RWPE2 (cell line): ENCODE measurements around the gene DDX10.

Source experiments
- ATAC-seq: fragments of 200-7000 bp; cut with Tn5 transposase; 3 replicates; pipeline ENCODE4 v1.9.1; 2021; ENCODE audit warnings: low read depth
- DNase-seq: peaks from one replicate; pipeline ENCODE4 v3.0.0-alpha.2; 2020; ENCODE audit warnings: low spot score
- H3K27ac ChIP-seq: fragments of 450-650 bp; 2 replicates; pipeline ENCODE4 v1.5.1; 2017; ENCODE audit warnings: mild to moderate bottlenecking; ENCODE audit not compliant: poor library complexity, severe bottlenecking
- H3K27me3 ChIP-seq: fragments of 250-450 bp; sonication (Bioruptor Pico); 2 replicates; pipeline ENCODE4 v1.5.1; 2021; ENCODE audit warnings: mild to moderate bottlenecking, moderate library complexity; ENCODE audit not compliant: insufficient read depth, poor library complexity, severe bottlenecking
- H3K36me3 ChIP-seq: fragments of 250-450 bp; sonication (Bioruptor Pico); 2 replicates; pipeline ENCODE4 v1.5.1; 2020; ENCODE audit warnings: low read depth, mild to moderate bottlenecking, moderate library complexity
- H3K4me1 ChIP-seq: fragments of 250-450 bp; sonication (Bioruptor Pico); 2 replicates; pipeline ENCODE4 v1.5.1; 2021; ENCODE audit warnings: mild to moderate bottlenecking, moderate library complexity; ENCODE audit not compliant: insufficient read depth, poor library complexity, severe bottlenecking
- H3K4me3 ChIP-seq: fragments of 250-450 bp; sonication (Bioruptor Pico); 2 replicates; pipeline ENCODE4 v1.5.1; 2021; ENCODE audit warnings: mild to moderate bottlenecking, moderate library complexity; ENCODE audit not compliant: severe bottlenecking
- H3K9me3 ChIP-seq: fragments of 250-450 bp; sonication (Bioruptor Pico); 2 replicates; pipeline ENCODE4 v1.5.1; 2021; ENCODE audit warnings: mild to moderate bottlenecking, moderate library complexity; ENCODE audit not compliant: severe bottlenecking
- TF ChIP-seq, protein P1 (sequence below): fragments of 450-650 bp; IDR thresholded peaks from one replicate; pipeline ENCODE4 v1.5.1; 2017; ENCODE audit warnings: mild to moderate bottlenecking, moderate library complexity; ENCODE audit not compliant: poor library complexity, severe bottlenecking

The DDX10 gene

DNA sequence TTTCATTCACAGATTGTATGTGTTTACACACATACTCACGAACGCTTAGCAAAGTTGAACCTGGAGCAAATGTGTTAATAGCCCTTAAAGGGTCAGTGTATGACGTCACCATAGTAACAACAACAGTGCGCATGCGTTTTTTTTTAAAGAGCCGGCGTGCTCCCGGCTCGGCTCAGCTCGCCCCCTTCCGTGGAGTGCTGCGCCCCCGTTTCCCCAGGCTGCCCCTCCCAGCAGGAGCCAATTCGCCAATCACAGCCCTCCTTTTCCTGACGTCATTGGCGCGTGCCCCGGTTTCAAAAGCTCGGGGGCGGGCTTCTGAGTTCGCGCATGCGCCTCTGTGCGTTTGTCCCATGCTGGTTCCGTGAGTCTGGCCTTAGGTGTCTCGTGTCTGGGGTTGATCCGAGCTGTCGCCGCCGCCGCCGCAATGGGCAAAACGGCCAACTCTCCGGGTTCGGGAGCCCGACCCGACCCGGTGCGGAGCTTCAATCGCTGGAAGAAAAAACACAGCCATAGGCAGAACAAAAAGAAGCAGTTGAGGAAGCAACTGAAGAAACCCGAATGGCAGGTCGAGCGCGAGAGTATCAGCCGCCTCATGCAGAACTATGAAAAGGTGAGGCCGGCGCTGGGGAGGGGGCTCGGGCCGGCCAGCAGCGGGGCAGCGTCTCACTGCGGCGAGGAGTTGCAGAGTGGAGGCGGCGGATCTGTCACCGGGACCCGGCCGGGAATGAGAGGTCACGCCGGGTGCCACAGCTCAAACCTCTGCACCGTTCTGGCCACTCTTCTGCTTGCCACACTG lies at the start of gene DDX10:
Gene DDX10 (plus strand): TSS at position 340 of the 796 bp plus-strand sequence. CDS start 85 bp downstream, at position 425.
- Histone ChIP-seq H3K27ac (no peak within 1 kb of the TSS), H3K9me3 (no peaks in the 10 kb centered on the region), H3K4me3 (peak within 1 kb of the TSS; percentile 80), H3K36me3 (peaks cover 6% of the 10 kb centered on the region; the same call in 1 of the 2 replicates), H3K27me3 (no peaks in the 10 kb centered on the region), H3K4me1 (no peaks in the 10 kb centered on the region)
- DNase-seq (peak; percentile 93), ATAC-seq (peak; percentile 92)
- TF ChIP-seq, protein P1, sequence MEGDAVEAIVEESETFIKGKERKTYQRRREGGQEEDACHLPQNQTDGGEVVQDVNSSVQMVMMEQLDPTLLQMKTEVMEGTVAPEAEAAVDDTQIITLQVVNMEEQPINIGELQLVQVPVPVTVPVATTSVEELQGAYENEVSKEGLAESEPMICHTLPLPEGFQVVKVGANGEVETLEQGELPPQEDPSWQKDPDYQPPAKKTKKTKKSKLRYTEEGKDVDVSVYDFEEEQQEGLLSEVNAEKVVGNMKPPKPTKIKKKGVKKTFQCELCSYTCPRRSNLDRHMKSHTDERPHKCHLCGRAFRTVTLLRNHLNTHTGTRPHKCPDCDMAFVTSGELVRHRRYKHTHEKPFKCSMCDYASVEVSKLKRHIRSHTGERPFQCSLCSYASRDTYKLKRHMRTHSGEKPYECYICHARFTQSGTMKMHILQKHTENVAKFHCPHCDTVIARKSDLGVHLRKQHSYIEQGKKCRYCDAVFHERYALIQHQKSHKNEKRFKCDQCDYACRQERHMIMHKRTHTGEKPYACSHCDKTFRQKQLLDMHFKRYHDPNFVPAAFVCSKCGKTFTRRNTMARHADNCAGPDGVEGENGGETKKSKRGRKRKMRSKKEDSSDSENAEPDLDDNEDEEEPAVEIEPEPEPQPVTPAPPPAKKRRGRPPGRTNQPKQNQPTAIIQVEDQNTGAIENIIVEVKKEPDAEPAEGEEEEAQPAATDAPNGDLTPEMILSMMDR, result peak; percentile 1

DNA sequence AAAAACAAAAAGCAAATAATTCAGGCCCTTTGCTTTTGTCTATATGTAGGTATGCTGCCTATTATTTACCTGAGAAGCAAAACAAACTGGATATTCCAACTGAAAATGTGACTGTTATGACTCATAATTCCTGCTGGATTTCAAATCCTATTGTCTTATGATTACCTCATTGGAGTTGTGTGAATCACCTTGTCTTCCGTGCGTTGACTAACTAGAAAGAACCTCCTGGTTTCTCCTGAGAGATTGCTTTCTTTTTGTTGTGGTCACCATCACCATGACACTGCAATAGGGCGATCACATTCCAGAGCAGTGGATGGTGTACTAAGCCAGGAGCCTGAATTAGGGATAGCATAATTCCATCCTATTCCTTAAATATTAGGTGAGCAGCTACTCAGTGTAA lies 48.3 kb upstream of the DDX10 start:
- Histone ChIP-seq H3K9me3 (no peaks in the 10 kb centered on the region), H3K4me1 (peaks cover 20% of the 10 kb centered on the region), H3K36me3 (no peaks in the 10 kb centered on the region), H3K4me3 (no peak overlapping the region), H3K27ac (peak overlapping the region; percentile 61), H3K27me3 (no peaks in the 10 kb centered on the region)
- TF ChIP-seq, protein P1, result no peak
- peak; percentile 99 for ATAC-seq
- no peak for DNase-seq

GRCh38 chr11:108617055-108617454 lies 47.8 kb upstream of the DDX10 start:
- Histone ChIP-seq H3K4me3 (no peak overlapping the region), H3K9me3 (no peaks in the 10 kb centered on the region), H3K36me3 (no peaks in the 10 kb centered on the region), H3K27me3 (no peaks in the 10 kb centered on the region), H3K4me1 (peaks cover 22% of the 10 kb centered on the region), H3K27ac (peak overlapping the region; percentile 61)
- ATAC-seq (no peak), DNase-seq (no peak)
- TF ChIP-seq, protein P1, result no peak

DNA sequence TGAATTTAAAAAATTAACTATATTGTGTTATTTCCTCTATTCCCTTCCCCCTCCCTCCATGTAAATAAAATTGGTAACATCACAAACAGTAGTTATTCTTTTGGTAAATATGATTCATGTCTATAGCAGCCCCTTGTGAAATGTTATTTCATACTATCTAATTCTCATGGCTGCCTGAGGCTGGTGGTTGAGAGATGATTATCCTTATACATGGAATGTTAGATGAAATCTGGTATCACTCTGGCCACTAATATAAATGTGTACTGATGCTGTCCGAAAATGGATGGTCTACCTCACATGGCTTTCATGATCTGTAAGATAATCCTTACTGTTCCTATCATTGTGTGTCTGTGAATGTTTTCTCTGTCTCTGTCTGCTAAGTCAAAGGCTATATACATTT lies 46.3 kb upstream of the DDX10 start:
- no peaks in the 10 kb centered on the region for H3K27me3 ChIP-seq

More for the DNA sequence above, 46.3 kb upstream of the DDX10 start:
- TF ChIP-seq, protein P1, result no peak
- Histone ChIP-seq H3K9me3 (no peaks in the 10 kb centered on the region), H3K27ac (no peak overlapping the region), H3K4me1 (peaks cover 22% of the 10 kb centered on the region), H3K36me3 (no peaks in the 10 kb centered on the region), H3K4me3 (no peak overlapping the region)
- ATAC-seq (no peak), DNase-seq (no peak)
